MM.1S (cell line): Measurements from ENCODE around the gene NEDD4L.

Source experiments
- DNase-seq: peaks from one replicate; pipeline ENCODE4 v3.0.0-alpha.2; 2015
- H2AFZ ChIP-seq: fragments of 300-600 bp; sonication (generic); 2 replicates; pipeline ENCODE4 v1.6.0; 2016; ENCODE audit warnings: antibody characterized with exemption, low read length
- H3F3A ChIP-seq: fragments of 300-600 bp; sonication (generic); 2 replicates; pipeline ENCODE4 v1.6.1; 2016; ENCODE audit warnings: mild to moderate bottlenecking, antibody characterized with exemption, low read length, moderate library complexity, mixed read lengths; ENCODE audit not compliant: insufficient read depth
- H3K27ac ChIP-seq: fragments of 300-600 bp; sonication (generic); 2 replicates; pipeline ENCODE4 v1.5.1; 2016; ENCODE audit warnings: mild to moderate bottlenecking, low read length
- H3K27me3 ChIP-seq: fragments of 300-600 bp; sonication (generic); replicated peaks from 2 replicates; pipeline ENCODE4 v1.6.0; 2016; ENCODE audit warnings: low read length; ENCODE audit not compliant: insufficient read depth
- H3K36me3 ChIP-seq: fragments of 300-600 bp; sonication (generic); replicated peaks from 2 replicates; pipeline ENCODE4 v1.6.1; 2016; ENCODE audit warnings: mild to moderate bottlenecking, low read length, mixed read lengths; ENCODE audit not compliant: insufficient read depth
- H3K4me1 ChIP-seq: fragments of 300-600 bp; sonication (generic); 2 replicates; pipeline ENCODE4 v1.6.1; 2016; ENCODE audit warnings: low read length, mixed read lengths
- H3K4me2 ChIP-seq: fragments of 300-600 bp; sonication (generic); 2 replicates; pipeline ENCODE4 v1.6.0; 2016; ENCODE audit warnings: low read depth, low read length
- H3K4me3 ChIP-seq: fragments of 300-600 bp; sonication (generic); 2 replicates; pipeline ENCODE4 v1.5.1; 2016; ENCODE audit warnings: low read length, mixed read lengths
- H3K79me2 ChIP-seq: fragments of 300-600 bp; sonication (generic); 2 replicates; pipeline ENCODE4 v1.6.1; 2016; ENCODE audit warnings: mixed run types, low read length, mixed read lengths
- H3K9ac ChIP-seq: fragments of 300-600 bp; sonication (generic); 2 replicates; pipeline ENCODE4 v1.6.1; 2016; ENCODE audit warnings: low read length, mixed read lengths
- H3K9me2 ChIP-seq: fragments of 300-600 bp; sonication (generic); replicated peaks from 2 replicates; pipeline ENCODE4 v1.6.1; 2016; ENCODE audit warnings: mild to moderate bottlenecking, low read length, mixed read lengths; ENCODE audit not compliant: insufficient read depth
- H3K9me3 ChIP-seq: fragments of 300-600 bp; sonication (generic); replicated peaks from 2 replicates; pipeline ENCODE4 v1.6.1; 2016; ENCODE audit warnings: mild to moderate bottlenecking, low read length, mixed read lengths; ENCODE audit not compliant: insufficient read depth
- H4K20me1 ChIP-seq: fragments of 300-600 bp; sonication (generic); 2 replicates; pipeline ENCODE4 v1.6.1; 2016; ENCODE audit warnings: mild to moderate bottlenecking, low read length, moderate library complexity, mixed read lengths; ENCODE audit not compliant: insufficient read depth
- CTCF ChIP-seq: fragments of 300-600 bp; sonication (generic); IDR thresholded peaks from 2 replicates; pipeline ENCODE4 v1.5.1; 2016; ENCODE audit warnings: antibody characterized with exemption, low read length, mixed read lengths
- EZH2 ChIP-seq: fragments of 300-600 bp; sonication (generic); optimal IDR thresholded peaks from 2 replicates; pipeline ENCODE3; 2017; ENCODE audit warnings: low read depth, mild to moderate bottlenecking, antibody characterized with exemption, low read length, mixed read lengths
- EZH2phosphoT487 ChIP-seq: fragments of 300-600 bp; sonication (generic); IDR thresholded peaks from 2 replicates; pipeline ENCODE4 v1.6.1; 2018; ENCODE audit warnings: antibody characterized with exemption, low read length

NEDD4L gene

GRCh38 chr18:58158459-58158858, 114.4 kb downstream of the NEDD4L start:
- Histone ChIP-seq H3K9me2 (no peaks in the 10 kb centered on the region), H3F3A (no peaks in the 10 kb centered on the region), H3K4me3 (no peak overlapping the region), H3K27ac (no peak overlapping the region), H3K27me3 (no peaks in the 10 kb centered on the region), H3K9me3 (no peaks in the 10 kb centered on the region), H4K20me1 (no peaks in the 10 kb centered on the region), H3K36me3 (no peaks in the 10 kb centered on the region), H3K79me2 (no peaks in the 10 kb centered on the region), H3K4me2 (no peak overlapping the region), H3K9ac (no peak overlapping the region), H3K4me1 (no peaks in the 10 kb centered on the region), H2AFZ (no peak overlapping the region)
- TF ChIP-seq EZH2phosphoT487 (no peak), CTCF (no peak), EZH2 (no peak)
- DNase-seq = no peak

- Histone ChIP-seq H3K27me3 (no peaks in the 10 kb centered on the region), H3K79me2 (no peaks in the 10 kb centered on the region), H3K9ac (no peak overlapping the region), H3K27ac (no peak overlapping the region), H3K9me3 (no peaks in the 10 kb centered on the region), H3K9me2 (no peaks in the 10 kb centered on the region), H3K4me1 (no peaks in the 10 kb centered on the region), H2AFZ (no peak overlapping the region), H4K20me1 (no peaks in the 10 kb centered on the region), H3F3A (no peaks in the 10 kb centered on the region), H3K36me3 (no peaks in the 10 kb centered on the region), H3K4me3 (no peak overlapping the region), H3K4me2 (no peak overlapping the region)
- DNase-seq = no peak
- TF ChIP-seq CTCF (no peak), EZH2 (no peak), EZH2phosphoT487 (no peak)
Observed at GRCh38 chr18:58161659-58162058, 117.6 kb downstream of the NEDD4L start.

GRCh38 chr18:58162127-58162526, 118.1 kb downstream of the NEDD4L start:
- Histone ChIP-seq H3F3A (no peaks in the 10 kb centered on the region), H3K9ac (no peak overlapping the region), H2AFZ (no peak overlapping the region), H3K36me3 (no peaks in the 10 kb centered on the region), H3K4me2 (no peak overlapping the region), H3K9me3 (no peaks in the 10 kb centered on the region), H3K27me3 (no peaks in the 10 kb centered on the region), H3K4me3 (no peak overlapping the region), H4K20me1 (no peaks in the 10 kb centered on the region), H3K9me2 (no peaks in the 10 kb centered on the region), H3K79me2 (no peaks in the 10 kb centered on the region), H3K4me1 (no peaks in the 10 kb centered on the region), H3K27ac (no peak overlapping the region)
- DNase-seq = no peak
- TF ChIP-seq EZH2 (no peak), CTCF (no peak), EZH2phosphoT487 (no peak)
